NK-92 treated with Interleukin-12 subunit alpha and Interleukin-12 subunit beta, amount 100 ng/mL, for 24 hours (cell line): ENCODE measurements around the gene GPALPP1.
"Not testable (repeated sequence)": the region's sequence is repeated elsewhere in the genome, so short reads cannot be mapped to it uniquely, and the experiment has no call there.

Source experiments
- DNase-seq: peaks from one replicate; lab custom pipeline; 2025; lab: John Stamatoyannopoulos, UW

GPALPP1 gene

DNA sequence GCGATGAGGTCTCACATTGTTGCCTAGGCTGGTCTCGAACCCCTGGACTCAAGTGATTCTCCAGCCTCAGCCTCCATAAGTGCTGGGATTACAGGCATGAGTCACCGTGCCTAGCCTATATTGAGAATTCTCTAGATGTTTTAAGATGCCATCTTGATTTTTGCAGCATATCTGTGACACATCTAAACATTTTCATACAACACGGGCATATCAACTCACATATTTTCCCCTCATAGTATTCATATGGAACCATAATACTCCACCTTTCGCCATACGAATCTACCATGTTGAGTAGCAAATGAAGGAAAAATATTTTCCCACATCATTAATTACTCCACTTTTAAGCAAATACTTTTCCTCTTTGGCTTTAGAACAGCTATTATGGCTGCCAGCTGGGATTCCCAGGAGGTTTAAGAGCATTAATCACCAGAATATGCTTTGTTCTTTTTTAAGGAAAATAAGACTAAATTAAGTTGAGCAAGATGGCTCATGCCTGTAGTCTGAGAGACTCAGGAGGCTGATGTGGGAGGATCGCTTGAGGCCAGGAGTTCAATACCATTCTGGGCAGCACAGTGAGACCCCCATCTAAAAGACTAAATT lies 74.0 kb downstream of the GPALPP1 start:
- DNase-seq: no peak

DNA sequence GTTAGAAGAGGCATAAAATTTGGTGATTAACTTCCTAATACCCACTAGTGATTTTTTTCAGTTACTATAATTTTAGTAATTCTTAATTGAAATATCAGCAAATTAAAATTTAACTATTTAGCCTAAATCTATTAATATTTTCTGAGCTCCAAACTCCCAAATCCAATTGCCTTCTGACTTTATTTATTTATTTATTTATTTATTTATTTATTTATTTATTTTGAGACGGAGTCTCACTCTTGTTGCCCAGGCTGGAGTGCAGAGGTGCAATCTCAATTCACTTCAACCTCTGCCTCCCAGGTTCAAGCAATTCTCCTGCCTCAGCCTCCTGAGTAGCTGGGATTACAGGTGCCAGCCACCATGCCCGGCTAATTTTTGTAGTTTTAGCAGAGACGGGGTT lies 74.6 kb downstream of the GPALPP1 start:
- DNase-seq: not testable (repeated sequence)

DNA sequence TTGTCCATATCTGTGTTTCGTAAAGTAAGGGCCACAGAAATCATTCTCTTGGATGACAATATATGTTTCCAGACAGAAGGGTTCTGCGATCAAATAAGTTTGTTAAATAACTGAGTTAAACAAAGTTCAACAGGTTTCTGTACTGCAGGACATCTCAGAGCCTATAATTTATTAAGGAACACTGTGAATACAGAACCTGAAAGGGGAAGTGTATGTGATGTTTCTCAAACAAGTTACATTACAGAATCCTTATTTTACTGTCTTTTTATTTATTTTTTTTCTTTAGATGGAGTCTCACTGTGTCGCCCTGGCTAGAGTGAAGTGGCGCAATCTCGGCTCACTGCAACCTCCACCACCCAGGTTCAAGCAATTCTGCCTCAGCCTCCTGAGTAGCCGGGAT lies 75.6 kb downstream of the GPALPP1 start:
- no peak for DNase-seq

DNA sequence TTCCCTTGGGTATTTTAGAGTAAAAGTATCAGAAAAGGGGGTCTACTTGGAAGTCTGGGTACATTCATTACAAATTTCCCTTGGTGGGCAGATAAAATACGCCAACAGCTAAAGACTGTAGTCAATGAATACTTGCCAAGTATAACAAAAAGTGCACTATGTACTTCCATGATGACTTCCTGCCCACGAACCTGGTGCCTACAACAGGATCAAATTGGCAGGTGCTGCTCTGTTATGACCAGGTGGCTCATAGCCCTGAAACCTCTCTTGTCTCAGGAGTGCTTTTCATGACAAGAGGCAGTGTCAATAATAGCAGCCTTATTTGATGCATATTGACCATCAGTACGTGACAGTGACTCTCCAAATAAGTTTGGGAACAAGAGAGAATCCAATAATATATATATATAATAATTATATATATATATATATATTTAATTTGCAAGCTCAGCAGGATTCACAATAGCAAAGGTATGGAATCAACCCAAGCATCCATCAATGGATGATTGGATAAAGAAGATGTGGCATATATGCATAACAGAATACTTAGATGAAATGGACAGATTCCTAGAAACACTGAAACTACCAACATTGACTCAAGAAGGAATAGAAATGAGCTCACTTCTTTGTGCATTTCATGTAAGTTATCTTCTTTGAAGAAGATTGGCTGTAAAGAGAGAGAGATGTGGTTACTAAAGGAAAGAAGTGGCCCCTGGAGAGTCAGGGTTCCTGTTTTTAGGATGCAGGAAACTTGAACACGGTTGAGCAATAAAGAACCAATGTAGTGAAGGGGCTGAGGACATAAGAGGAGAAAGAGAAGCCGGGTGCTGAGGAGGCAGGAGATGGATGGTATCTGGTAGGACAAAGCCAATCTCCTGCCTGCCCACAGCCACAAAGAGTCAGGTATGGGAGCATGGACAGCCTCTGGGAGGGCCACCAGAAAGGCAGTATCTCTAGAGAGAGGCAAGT lies 79.0 kb downstream of the GPALPP1 start:
- DNase-seq: no peak

DNA sequence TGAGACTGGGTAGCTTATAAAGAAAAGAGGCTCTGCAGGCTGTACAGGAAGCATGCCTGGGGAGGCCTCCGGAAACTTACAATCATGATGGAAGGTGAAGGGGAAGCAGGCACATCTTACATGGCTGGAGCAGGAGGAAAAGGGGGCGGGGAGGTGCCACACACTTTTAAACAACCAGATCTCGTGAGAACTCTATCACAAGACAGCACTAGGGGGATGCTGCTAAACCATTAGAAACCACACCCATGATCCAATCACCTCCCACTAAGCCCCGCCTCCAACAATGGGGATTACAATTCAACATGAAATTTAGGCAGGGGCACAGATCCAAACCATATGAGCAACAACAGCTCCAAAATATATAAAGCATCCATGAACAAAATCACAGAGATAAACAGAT lies 84.5 kb downstream of the GPALPP1 start:
- DNase-seq: no peak

DNA sequence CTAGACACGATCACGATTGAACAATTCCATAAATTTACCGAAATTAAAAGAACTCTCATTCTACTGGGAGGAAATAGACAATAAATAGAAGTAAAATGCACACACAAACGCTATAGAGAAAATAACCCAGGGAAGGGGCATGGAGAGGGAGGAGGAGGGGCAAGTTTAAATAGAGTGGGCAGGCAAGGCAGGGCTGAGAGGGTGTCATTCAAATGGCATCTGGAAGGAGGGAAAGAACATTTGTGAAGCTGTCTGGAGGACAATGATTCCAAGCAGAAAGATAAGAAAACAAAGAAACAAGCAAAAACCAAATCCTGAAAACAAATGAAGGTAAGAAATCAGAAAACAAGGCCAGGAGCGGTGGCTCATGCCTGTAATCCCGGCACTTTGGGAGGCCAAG lies 85.4 kb downstream of the GPALPP1 start:
- no peak for DNase-seq

DNA sequence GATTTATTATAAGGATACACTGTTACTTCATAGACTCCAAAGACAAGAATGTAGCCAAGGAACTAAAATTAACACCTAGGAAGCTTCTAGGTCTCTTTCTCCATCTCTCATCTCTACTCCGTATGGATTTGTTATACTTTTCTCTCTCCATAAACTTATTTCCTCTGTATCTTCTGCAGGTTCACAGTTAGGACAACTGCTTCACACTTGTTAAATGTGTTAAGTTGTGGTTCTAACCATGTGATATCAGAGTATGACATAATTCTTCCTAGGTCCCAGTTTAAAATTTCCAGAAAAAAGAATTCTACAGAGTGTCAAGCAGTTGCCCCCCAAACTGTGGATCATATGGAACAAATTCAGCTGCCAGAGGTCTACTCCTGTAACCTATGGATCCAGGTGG lies 88.7 kb downstream of the GPALPP1 start:
- DNase-seq: no peak
